ENCODE measurements around the gene SPATA31C1.

The SPATA31C1 gene

DNA sequence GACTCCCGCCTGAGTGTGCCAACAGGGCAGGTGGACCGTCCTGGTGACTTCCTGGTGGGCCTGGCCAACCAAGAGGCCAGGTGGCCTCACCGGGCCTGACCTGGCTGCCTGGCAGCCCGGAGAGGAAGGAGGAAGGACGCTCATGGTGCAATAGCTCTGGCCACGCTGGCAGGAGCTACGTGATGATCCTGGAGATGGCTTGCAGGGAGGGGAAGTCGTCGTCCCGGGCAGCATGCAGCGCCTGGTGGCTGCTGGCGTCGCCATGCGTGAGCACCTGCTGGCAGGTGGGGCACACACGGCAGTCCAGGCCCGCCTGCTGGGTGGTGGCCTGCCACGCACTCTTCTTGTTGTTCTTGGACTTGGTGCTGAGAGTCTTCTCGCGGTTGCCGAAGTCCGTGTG lies 26.3 kb downstream of the SPATA31C1 start:
- no peak for DNase-seq

DNA sequence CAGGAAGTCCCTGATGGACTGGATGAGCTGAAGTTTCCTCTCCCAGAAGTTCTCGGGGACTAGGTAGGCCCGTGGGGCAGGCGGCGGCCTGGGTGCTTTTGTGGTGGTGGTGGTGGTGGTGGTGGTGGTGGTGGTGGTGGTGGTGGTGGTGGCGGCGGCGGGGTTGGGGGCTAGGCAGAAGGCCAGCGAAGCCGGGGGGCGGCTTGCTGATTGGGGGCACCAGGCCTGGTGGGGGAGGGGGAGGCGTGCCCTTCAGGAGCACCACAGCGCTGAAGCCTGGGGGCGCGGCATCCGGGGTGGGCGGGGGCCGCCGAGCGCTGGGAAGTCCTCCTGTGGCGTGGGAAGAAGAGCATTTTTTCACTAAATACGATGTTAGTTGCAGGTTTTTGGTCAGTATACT lies 26.9 kb downstream of the SPATA31C1 start:
- DNase-seq = no peak

DNA sequence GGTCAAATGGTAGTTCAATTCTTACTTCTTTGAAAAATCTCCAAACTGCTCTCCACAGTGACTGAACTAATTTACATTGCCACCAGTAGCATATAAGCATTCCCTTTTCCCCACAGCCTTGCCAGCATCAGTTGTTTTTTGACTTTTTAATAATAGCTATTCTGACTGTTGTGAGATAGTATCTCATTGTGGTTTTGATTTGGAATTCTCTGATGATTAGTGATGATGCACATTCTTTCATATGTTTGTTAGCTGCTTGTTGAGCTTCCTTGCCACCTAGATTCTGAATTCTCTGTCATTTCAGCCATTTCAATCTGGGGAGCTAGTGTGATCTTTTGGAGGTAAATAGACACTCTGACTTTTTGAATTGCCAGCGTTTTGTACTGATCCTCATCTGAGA lies 32.5 kb downstream of the SPATA31C1 start:
- DNase-seq = peak; percentile 25

DNA sequence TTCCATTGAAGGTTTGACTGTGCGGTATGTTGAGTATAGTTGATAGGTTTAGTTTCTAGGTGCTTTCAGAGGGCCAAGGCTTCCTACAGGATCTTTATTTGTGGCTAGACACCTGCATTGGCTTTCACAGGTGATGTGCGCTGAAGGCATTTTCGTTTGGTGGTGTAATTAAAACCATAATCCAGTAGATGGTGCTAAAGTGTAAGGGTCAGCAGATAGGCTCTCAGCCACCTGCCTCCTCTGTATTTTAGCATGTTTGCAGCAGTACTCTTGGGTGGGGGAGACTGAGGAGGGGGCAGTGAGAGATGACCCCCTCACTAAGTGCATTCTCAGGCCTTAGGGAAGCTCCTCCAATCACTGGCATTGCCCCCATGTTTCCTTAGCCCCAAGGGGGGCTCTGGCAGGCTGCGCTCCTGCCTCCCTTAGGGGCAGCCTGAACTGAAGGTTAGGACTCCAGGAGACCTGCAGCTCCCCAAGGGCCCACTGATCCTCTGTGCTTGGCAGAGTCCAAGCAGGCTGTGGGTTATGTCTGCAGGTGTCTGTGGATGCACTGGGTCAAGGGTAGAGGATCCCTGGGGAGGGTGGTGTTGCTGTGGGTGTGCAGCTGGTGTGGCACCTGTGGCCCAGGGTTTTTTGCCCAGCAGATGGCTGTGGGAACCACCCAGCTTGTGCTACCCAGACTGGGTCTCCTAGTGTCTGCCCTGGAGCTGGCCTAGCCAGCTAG lies 33.2 kb downstream of the SPATA31C1 start:
- peak; percentile 47 for DNase-seq

DNA sequence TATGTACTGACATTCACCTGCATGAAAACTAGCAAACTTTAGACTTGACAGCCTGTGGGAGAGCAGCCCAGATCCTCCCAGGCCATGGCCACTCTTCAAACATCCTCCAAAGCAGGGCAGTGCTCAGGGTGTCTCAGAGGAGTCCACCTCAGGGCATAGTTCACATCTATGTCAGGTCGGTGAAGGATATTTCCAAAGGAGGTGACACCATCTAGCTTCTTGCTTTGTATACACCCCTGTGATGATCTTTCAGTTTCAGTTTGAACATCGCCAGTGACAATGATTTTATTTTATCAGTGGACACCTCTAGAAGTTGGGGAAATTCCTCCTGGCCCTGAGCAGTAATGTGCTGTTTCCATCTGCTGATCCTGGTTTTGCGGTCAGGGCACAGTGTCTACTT lies 36.5 kb downstream of the SPATA31C1 start:
- DNase-seq = no peak

DNA sequence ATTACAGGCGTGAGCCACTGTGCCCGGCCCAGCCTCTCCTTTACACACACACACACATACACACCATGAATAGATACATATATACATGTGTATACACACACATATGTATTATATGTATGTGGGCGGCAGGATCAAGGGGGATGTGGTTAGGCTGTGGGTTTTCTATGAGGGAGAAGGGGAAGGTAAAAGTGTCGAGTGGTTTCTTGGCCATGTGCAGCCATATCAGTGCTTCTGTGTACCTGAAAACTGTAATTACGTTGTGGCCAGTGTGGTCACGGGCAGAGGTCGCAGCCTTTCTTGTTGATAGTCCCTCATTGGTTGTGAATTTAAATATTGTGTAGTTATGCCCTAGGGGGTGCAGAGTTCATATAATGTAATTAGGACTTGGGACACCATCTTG lies 40.1 kb downstream of the SPATA31C1 start:
- DNase-seq = no peak

DNA sequence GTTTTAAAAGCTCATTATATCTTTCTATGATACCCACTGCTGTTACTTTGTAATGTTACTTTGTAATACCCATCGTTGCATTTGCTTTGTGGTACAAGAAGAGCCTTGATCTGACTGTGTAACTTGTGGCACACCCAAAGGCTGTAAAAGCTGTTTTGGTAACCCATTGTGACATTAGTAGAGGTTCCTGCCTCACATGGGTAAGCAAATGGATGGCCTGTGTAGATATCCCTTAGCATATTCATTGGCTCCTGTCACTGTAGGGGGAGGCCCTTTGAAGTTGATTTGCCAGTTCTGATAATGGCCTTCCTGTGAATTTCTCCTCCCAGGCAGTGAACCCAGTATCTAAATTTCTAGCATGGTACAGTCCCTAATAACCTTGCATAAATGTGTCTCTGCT lies 40.8 kb downstream of the SPATA31C1 start:
- no peak for DNase-seq

DNA sequence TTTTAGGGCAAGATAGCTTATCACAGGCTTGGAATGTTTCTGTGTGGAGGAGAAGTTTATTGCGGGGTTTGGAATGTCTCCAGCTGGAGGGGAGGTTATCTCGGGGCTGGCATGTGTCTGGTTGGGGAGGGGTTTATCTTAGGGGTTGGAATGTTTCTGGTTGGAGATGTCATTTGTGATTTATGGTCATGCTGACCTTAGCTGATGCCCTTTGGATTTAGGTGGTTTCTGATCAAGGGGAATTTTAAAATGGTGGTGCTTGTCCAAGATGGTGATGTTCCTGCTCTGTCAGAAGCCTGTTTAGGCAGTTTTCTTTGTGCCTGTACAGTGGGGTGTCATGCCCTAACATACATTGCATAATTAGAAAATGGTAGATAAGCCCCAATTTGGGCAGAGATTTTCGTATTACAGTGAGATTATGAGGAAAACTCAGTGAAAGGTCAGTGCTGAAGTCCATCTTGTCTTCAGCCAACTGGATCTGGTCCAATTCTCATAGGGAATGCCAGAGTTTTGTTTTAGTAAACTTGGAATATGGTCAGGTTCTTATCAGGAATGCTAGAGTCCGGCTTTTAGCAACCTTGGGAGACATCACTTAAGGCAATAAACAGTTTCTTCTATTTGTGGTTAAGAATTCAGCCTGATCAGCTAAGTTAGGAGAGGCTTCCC lies 42.3 kb downstream of the SPATA31C1 start:
- peak; percentile 42 for DNase-seq

DNA sequence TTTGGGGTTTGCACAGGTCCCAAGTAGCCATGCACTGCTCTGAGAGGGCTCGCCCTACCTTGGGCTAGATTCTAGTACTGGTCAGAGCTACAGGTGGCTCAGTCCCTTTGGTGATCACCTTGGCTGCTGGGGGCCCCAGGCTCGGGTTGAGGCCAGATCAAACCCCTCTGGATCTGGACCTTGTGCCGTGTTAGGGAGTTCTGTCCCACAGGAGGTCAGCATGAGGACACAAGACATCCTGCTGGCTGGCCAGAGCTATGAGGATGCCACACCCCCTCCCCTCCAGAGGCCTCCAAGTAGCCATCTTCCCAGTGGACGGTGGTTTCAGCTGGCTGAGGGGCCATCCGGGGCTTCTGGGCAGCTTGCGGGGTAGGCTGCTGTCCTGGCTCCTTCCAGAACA lies 46.0 kb downstream of the SPATA31C1 start:
- no peak for DNase-seq

DNA sequence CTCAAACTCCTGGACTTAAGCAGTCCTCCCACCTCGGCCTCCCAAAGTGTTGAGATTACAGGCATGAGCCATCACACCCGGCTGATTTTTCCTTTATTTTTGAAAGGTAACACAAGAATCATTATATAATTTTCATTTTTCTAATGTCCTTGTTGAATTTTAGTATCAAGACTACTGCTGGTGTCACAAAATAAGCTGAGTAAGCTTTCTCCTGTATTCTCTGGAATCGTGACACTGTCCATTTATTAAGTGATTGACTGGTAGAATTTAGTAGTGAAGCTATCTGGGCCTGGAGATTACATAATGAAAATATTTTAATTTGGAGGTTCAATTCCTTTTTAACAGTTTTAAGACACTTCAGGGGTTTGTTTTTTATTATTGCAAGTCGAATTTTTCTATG lies 47.1 kb downstream of the SPATA31C1 start:
- no peak for DNase-seq

DNA sequence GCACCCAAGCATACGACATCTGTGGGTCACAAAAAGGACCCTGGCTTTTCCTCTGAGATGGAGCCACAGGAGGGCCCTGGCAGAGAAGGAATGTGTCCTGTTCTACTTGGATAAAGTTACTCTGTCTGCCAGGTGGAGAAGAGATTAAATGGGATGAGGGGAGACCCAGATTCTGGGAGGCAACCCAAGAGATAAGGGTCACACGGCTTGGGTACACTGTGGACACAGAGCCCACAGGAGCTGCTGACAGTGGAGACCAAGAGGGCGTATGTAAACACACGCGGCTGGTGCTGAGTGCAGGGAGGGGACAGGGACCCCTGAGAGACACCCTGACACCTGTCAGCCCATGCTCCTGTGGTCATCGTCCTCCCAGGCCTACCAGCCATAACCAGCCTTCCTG lies 50.4 kb downstream of the SPATA31C1 start:
- no peak for DNase-seq

DNA sequence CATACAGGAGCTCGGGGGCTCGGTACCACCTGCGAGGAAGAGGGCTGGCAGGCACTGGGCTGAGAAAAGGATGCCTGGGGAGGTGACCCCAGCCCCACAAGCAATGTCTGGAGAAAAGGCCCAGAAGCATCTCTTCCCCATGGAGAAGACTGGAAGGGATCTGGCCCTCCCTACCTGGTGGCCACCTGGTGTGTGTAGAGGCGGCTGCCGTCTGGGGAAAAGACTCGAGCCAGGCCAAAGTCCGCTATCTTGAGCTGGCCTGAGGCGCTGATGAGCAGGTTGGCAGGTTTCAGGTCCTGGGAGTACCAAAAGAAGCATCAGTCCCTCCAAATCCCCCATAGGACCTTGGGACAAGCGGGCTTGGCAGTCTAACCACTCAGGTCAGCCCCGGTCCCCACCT lies 52.8 kb downstream of the SPATA31C1 start:
- DNase-seq = no peak

DNA sequence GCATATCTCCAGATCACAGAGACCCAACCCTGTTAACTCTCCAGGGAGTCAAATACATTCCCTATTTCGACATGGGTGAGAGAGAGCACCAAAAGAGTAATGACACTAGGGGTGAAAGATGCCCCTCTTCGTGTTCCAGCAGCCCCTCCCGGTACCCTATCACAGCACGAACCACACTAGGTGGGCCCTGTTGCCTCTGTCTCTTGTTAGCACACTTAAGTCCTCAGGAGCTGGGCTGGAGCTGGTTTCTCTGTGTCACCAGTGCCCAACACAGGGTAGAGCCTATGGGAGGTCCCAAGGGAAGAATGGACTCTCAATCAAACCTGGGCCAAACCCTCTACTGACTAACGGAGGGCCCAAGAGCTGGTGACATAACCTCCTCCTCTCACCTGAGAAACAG lies 55.4 kb downstream of the SPATA31C1 start:
- DNase-seq = no peak
